Measurements from ENCODE around the gene SENP5.
A peak's percentile ranks its signal among the peaks of the same experiment; 100 is the strongest.
"Not testable (repeated sequence)": the region's sequence is repeated elsewhere in the genome, so short reads cannot be mapped to it uniquely, and the experiment has no call there.

Gene SENP5, protein sequence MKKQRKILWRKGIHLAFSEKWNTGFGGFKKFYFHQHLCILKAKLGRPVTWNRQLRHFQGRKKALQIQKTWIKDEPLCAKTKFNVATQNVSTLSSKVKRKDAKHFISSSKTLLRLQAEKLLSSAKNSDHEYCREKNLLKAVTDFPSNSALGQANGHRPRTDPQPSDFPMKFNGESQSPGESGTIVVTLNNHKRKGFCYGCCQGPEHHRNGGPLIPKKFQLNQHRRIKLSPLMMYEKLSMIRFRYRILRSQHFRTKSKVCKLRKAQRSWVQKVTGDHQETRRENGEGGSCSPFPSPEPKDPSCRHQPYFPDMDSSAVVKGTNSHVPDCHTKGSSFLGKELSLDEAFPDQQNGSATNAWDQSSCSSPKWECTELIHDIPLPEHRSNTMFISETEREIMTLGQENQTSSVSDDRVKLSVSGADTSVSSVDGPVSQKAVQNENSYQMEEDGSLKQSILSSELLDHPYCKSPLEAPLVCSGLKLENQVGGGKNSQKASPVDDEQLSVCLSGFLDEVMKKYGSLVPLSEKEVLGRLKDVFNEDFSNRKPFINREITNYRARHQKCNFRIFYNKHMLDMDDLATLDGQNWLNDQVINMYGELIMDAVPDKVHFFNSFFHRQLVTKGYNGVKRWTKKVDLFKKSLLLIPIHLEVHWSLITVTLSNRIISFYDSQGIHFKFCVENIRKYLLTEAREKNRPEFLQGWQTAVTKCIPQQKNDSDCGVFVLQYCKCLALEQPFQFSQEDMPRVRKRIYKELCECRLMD

DNA sequence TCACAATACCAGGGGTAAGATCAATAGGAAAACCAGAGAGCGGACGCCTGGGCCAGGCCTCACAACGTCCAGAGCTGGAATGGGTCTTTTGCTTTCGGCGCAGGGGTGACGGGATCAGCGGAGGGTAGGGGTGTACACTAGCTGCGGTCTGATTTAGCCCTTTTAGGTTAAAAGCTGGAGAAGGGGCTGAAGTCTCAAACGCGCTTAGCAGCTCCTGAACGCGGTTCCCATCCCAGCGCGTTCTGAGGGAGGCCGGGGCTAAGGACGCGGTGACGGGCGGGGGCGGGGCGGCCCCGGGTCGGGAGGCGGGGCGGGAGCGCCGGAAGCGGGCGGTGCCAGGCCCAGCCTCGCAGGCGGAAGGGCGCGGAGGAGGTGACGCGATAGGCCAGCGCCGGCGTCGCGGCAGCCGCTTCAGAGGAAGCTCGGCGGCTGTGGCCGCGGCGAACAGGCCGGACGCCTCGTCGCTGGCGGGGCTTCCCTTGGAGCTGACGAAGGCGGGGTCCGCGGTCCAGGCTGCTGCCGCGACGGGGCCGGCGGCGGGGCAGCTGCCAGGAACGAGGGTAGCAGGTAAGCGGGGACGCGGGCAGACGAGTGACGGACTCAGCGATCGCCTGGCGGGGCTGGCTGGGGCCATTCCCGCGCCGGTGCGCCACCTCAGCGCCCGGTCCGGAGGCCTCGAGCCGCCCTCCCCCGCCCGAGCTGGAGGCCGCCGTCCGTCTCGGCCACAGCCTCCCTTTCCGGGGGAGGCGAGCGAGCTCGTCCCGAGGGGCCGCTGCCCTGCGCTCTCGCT, at the start of gene SENP5:
Gene SENP5 (plus strand): TSS at position 414 of the 790 bp plus-strand sequence. CDS start 17,262 bp downstream, outside the sequence.
- Histone ChIP-seq H3K4me1 (ENCODE audit: control insufficient read depth, insufficient read depth, low read length) (peaks cover 15% of the 10 kb centered on the region), H3K36me3 (ENCODE audit: control insufficient read depth, insufficient read depth, low read length) (no peaks in the 10 kb centered on the region), H3K27me3 (ENCODE audit: control insufficient read depth, insufficient read depth, low read length) (no peaks in the 10 kb centered on the region), H3K4me3 (ENCODE audit: low read length) (peak within 1 kb of the TSS; percentile 51), H3K9ac (ENCODE audit: low read length) (peak within 1 kb of the TSS; percentile 63), H3K9me3 (ENCODE audit: control insufficient read depth, low read length) (no peaks in the 10 kb centered on the region)

DNA sequence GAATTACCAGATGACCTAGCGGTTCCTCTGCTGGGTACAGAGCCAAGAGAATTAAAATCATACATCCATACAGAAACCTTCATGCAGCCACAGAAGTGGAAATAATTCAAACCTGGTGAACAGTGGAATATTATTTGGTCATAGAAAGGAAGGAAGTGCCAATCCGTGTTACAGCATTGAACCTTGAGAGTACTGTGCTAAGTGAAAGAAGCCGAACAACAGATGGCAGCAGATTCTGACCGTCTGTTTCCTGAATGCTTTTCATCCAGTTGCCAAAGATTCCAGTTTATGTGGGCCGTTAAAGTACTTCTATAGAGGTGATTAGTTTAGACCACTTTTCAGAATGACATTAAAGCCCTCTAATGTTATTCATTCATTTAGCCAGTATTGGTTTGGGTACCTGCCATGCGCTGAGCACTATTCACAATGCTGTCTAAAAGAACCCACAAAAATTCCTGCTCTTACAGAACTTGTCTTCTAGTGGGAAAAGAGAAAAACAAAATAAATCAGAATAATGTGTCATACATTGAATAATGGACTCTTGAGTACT, 45.8 kb upstream of the SENP5 start:
- no peaks in the 10 kb centered on the region for H3K36me3 ChIP-seq (ENCODE audit: control insufficient read depth, insufficient read depth, low read length)
- no peak overlapping the region for H3K4me3 ChIP-seq (ENCODE audit: low read length)
- H3K27me3 ChIP-seq (ENCODE audit: control insufficient read depth, insufficient read depth, low read length), result no peaks in the 10 kb centered on the region
- H3K9ac ChIP-seq (ENCODE audit: low read length), result no peak overlapping the region
- no peaks in the 10 kb centered on the region for H3K9me3 ChIP-seq (ENCODE audit: control insufficient read depth, low read length)
- no peaks in the 10 kb centered on the region for H3K4me1 ChIP-seq (ENCODE audit: control insufficient read depth, insufficient read depth, low read length)

DNA sequence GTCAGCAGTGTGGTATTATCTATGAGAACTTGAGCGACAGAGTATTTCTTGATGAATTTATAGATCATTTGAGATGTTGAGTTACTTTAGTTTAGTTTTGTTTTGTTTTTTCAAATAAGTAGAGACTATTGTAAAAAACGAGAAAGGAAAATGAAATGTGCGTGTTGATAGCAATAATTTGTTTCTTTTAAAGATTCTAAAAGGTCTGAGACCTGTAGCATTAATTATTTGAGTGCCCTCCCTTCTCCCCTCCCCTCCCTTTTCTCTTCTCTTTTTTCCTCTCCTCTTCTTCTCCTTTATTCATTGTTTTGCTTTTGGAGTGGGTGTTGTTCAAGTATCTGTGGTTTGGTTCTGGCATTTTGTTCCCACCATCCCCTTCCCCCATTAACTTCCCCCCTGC, 38.1 kb upstream of the SENP5 start:
- H3K36me3 ChIP-seq (ENCODE audit: control insufficient read depth, insufficient read depth, low read length); H3K27me3 ChIP-seq (ENCODE audit: control insufficient read depth, insufficient read depth, low read length); H3K9ac ChIP-seq (ENCODE audit: low read length); H3K9me3 ChIP-seq (ENCODE audit: control insufficient read depth, low read length); H3K4me3 ChIP-seq (ENCODE audit: low read length); H3K4me1 ChIP-seq (ENCODE audit: control insufficient read depth, insufficient read depth, low read length): not testable (repeated sequence)

DNA sequence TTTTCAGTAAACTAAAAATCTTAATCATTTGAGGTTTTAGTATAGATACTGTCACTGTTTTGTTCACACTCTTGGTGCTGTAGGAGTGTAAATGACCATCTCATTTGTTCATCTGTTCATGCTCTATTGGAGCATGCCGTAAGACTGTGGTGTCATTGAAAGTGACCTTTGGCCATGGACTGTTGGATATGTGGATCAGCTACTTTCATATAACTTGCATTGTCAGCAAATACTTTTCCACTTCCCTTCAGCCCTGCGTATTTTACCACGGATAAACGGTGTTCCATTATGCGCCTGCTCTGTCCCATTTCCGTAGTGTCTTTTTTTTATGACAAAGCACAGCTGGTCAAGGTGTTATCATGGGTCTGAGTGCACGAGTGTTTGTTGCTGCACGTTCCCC, 32.6 kb upstream of the SENP5 start:
- Histone ChIP-seq H3K9me3 (ENCODE audit: control insufficient read depth, low read length) (no peaks in the 10 kb centered on the region), H3K4me3 (ENCODE audit: low read length) (no peak overlapping the region), H3K36me3 (ENCODE audit: control insufficient read depth, insufficient read depth, low read length) (no peaks in the 10 kb centered on the region), H3K4me1 (ENCODE audit: control insufficient read depth, insufficient read depth, low read length) (no peaks in the 10 kb centered on the region), H3K27me3 (ENCODE audit: control insufficient read depth, insufficient read depth, low read length) (no peaks in the 10 kb centered on the region), H3K9ac (ENCODE audit: low read length) (no peak overlapping the region)

DNA sequence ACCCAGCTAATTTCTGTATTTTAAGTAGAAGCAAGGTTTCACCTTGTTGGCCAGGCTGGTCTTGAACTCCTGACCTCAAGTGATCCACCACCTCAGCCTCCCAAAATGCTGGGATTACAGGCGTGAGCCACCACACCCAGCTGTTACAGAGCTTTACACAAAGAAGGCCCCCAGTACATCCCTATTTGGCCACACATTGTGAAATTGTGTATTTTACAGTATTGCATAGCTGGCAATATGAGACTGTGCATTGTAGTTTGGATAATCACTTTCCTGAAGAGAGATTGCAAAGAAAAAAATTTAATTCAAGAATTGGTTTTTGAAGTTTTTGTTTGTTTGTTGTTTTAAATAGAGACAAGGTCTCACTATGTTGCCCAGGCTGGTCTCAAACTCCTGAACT, 31.1 kb upstream of the SENP5 start:
- not testable (repeated sequence) for H3K4me3 ChIP-seq (ENCODE audit: low read length); H3K36me3 ChIP-seq (ENCODE audit: control insufficient read depth, insufficient read depth, low read length); H3K27me3 ChIP-seq (ENCODE audit: control insufficient read depth, insufficient read depth, low read length); H3K9ac ChIP-seq (ENCODE audit: low read length); H3K4me1 ChIP-seq (ENCODE audit: control insufficient read depth, insufficient read depth, low read length); H3K9me3 ChIP-seq (ENCODE audit: control insufficient read depth, low read length)

DNA sequence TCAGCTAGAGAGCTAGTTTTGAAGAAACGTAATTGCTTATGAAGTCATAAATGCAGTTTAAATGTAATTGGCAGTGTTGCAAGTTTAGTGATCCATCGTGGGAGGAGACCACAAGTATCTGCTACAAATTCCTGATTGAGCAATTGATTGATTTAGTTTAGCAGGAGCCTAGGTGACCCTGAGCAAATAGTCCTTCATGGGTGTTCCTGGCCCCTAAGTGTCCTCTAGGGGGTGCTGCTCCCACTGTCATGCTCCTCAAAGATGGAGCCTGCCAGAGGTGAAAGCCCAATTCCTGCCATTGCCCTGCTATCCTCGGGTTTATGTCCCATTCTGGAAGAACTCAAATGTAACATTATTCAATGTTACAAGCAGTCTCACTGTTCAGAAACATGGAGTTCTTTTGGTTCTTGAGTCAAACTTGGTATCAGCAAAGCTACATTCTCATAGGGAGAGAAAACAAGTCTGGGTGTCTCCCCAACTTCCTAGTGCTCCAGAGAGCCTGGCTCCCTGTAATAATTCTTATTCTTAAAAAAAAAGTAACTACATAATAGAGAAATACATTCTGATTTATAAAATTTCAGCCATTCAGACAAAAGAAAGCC, 29.8 kb upstream of the SENP5 start:
- Histone ChIP-seq H3K36me3 (ENCODE audit: control insufficient read depth, insufficient read depth, low read length) (no peaks in the 10 kb centered on the region), H3K9ac (ENCODE audit: low read length) (no peak overlapping the region), H3K9me3 (ENCODE audit: control insufficient read depth, low read length) (no peaks in the 10 kb centered on the region)

DNA sequence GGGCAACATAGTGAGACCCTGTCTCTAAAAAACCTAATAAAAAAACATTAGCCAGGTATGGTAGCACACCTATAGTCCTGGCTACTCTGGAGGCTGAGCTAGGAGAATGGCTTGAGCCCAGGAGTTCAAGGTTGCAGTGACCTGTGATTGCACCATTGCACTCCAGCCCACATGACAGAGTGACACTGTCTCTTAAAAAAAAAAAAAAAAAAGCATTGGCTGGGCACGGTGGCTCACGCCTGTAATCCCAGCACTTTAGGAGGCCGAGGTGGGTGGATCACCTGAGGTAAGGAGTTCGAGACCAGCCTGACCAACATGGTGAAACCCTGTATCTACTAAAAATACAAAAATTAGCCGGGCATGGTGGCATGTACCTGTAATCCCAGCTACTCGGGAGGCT, 28.4 kb upstream of the SENP5 start:
- H3K36me3 ChIP-seq (ENCODE audit: control insufficient read depth, insufficient read depth, low read length); H3K27me3 ChIP-seq (ENCODE audit: control insufficient read depth, insufficient read depth, low read length); H3K4me1 ChIP-seq (ENCODE audit: control insufficient read depth, insufficient read depth, low read length); H3K4me3 ChIP-seq (ENCODE audit: low read length); H3K9ac ChIP-seq (ENCODE audit: low read length); H3K9me3 ChIP-seq (ENCODE audit: control insufficient read depth, low read length): not testable (repeated sequence)

More for the DNA sequence above, 29.8 kb upstream of the SENP5 start:
- no peak overlapping the region for H3K4me3 ChIP-seq (ENCODE audit: low read length)
- no peaks in the 10 kb centered on the region for H3K4me1 ChIP-seq (ENCODE audit: control insufficient read depth, insufficient read depth, low read length)
- H3K27me3 ChIP-seq (ENCODE audit: control insufficient read depth, insufficient read depth, low read length), result no peaks in the 10 kb centered on the region

DNA sequence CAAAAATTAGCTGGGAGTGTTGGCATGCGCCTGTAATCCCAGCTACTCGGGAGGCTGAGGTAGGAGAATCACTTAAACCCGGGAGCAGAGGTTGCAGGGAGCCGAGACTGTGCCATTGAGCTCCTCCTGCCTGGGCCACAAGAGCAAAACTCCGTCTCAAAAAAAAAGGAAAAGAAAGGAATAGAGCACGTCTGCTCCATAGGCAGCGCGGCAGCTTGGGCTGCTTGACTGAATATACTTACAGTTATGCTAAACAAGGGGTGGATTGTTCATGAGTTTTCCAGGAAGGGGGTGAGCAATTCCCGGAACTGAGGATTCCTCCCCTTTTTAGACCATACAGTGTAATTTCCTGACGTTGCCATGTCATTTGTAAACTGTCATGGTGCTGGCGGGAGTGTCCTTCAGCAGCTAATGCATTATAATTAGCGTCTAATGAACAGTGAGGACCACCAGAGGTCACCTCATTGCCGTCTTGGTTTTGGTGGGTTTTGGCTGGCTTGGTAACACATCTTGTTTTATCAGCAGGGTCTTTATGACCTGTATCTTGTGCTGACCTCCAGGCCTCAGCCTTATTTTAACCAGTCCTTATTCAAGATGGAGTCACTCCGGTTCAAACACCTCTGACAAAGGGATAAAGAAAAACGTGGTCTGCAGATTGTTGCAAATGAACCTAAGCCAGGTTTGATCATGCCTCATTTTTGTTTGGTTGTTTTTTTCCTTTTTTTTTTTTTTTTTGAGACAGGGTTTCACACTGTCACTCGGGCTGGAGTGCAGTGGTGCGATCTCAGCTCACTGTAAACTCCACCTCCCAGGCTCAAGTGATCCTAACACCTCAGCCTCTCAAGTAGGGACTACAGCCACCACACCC, 24.9 kb upstream of the SENP5 start:
- no peaks in the 10 kb centered on the region for H3K27me3 ChIP-seq (ENCODE audit: control insufficient read depth, insufficient read depth, low read length)

DNA sequence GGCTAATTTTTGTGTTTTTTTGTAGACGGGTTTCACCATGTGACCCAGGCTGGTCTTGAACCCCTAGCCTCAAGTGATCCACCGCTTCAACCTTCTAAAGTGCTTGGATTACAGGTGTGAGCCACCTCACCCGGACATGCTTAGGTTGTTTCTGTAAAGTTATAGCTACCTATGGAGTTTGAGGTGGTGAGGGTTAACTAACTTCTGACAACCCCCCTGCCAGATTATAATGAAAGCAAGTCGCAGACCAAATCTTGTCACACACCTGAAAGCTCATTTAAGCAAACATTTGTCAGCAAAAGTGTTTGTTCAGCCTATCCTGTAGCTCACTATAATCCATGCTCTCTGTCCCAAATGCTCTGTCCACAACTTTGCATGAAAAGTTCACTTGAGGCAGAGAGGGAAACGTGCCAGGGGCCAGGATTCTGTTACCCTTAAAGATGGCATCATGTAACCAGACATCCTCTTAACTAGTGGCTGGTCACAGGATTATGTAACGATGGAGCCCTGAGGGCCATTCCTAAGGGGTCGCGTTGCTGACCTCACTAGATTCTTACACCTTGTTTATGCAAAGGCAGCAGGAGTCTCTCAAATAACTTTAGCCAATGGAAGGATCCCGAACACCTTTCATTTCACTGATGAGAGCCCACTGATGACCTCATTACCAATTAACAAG, 24.1 kb upstream of the SENP5 start:
- no peak overlapping the region for H3K4me3 ChIP-seq (ENCODE audit: low read length)

More for the DNA sequence above, 24.9 kb upstream of the SENP5 start:
- Histone ChIP-seq H3K4me1 (ENCODE audit: control insufficient read depth, insufficient read depth, low read length) (no peaks in the 10 kb centered on the region), H3K9me3 (ENCODE audit: control insufficient read depth, low read length) (no peaks in the 10 kb centered on the region), H3K4me3 (ENCODE audit: low read length) (no peak overlapping the region), H3K9ac (ENCODE audit: low read length) (no peak overlapping the region), H3K36me3 (ENCODE audit: control insufficient read depth, insufficient read depth, low read length) (no peaks in the 10 kb centered on the region)

DNA sequence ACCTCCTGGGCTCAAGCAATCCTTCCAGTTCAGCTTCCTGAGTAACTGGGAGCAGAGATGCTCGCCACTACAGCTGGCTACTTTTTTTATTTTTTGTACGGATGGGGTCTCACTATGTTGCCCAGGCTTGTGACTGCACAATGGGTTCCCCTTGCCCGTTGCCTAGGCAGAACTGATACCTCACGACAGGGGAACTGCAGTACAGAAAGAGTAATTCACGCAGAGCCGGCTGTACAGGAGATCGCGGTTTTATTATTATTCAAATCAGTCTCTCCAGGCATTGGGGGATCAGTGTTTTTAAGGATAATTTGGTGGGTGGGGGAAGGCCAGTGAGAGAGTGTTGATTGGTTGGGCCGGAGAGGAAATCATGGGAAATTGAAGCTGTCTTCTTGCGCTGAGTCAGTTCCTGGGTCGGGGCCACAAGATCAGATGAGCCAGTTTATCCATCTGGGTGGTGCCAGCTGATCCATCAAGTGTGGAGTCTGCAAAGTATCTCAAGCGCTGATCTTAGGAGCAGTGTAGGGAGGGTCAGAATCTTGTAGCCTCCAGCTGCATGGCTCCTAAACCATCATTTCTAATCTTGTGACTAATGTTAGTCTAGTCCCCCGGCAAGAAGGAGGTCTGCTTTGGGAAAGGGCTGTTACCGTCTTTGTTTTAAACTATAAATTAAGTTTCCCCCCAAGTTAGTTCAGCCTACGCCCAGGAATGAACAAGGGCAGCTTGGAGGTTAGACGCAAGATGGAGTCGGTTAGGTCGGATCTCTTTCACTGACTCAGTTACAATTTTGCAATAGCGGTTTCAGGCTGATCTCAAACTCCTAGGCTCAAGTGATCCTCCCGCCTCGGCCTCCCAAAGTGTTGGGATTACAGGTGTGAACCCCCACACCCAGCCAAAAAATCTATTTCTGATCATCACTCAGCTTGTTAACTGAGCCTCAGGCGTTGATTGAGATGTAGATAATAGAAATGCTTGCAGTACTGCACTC, 23.2 kb upstream of the SENP5 start:
- not testable (repeated sequence) for H3K4me3 ChIP-seq (ENCODE audit: low read length); H3K27me3 ChIP-seq (ENCODE audit: control insufficient read depth, insufficient read depth, low read length); H3K9me3 ChIP-seq (ENCODE audit: control insufficient read depth, low read length); H3K4me1 ChIP-seq (ENCODE audit: control insufficient read depth, insufficient read depth, low read length); H3K9ac ChIP-seq (ENCODE audit: low read length); H3K36me3 ChIP-seq (ENCODE audit: control insufficient read depth, insufficient read depth, low read length)

More for the DNA sequence above, 24.1 kb upstream of the SENP5 start:
- Histone ChIP-seq H3K36me3 (ENCODE audit: control insufficient read depth, insufficient read depth, low read length) (no peaks in the 10 kb centered on the region), H3K27me3 (ENCODE audit: control insufficient read depth, insufficient read depth, low read length) (no peaks in the 10 kb centered on the region), H3K9me3 (ENCODE audit: control insufficient read depth, low read length) (no peaks in the 10 kb centered on the region), H3K9ac (ENCODE audit: low read length) (no peak overlapping the region), H3K4me1 (ENCODE audit: control insufficient read depth, insufficient read depth, low read length) (no peaks in the 10 kb centered on the region)

All from mucosa of stomach (tissue), 1 donor.